GM21529 (cell line): ENCODE measurements around the gene RCAN1.
"Not testable (repeated sequence)": the region's sequence is repeated elsewhere in the genome, so short reads cannot be mapped to it uniquely, and the experiment has no call there.

Experiments
- ATAC-seq: cut with Tn5 transposase; IDR thresholded peaks from one replicate; pipeline ENCODE4 v1.9.1; 2021; ENCODE audit not compliant: unreplicated experiment

Gene RCAN1

GRCh38 chr21:34519016-34519415 is 95.9 kb downstream of the RCAN1 start:
- no peak for ATAC-seq

GRCh38 chr21:34518301-34518700 is 96.6 kb downstream of the RCAN1 start:
- no peak for ATAC-seq

DNA sequence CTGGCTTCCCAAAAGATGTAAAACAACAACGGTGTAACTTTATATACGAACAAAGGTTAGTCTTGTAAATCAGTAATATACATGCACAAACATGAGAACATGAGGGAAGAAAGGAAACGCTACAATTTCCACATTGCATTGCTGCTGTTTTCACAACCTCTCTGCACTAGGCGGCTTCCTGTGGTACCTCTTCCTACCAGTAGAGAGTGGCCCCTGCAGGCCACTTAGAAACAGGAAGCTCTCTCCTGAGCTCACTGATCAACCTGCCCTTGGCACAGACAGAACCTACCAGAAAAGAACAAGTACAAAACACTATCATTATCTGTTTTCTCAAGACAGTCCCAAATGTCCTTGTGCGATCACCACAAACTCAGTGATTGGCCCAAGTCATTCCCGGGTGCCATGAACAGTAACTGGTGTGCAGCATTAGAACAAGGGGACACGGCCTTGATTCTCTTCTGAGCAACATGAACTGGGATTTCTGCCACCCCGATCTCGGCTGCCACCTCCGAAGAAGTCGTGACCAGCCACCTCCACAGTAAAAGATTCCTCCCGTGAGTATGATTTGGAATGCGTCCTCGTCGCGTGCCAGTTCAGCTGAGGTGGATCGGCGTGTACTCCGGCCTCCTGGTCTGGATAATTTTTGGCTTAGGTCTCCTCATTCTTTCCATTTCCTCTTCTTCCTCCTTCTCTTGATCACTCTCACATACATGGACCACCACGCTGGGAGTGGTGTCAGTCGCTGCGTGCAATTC is 97.2 kb downstream of the RCAN1 start:
- no peak for ATAC-seq

- ATAC-seq: no peak
These were observed 97.9 kb downstream of the RCAN1 start for GRCh38 chr21:34517039-34517438.

- no peak for ATAC-seq
These were observed 100.3 kb downstream of the RCAN1 start for GRCh38 chr21:34514576-34515115.

DNA sequence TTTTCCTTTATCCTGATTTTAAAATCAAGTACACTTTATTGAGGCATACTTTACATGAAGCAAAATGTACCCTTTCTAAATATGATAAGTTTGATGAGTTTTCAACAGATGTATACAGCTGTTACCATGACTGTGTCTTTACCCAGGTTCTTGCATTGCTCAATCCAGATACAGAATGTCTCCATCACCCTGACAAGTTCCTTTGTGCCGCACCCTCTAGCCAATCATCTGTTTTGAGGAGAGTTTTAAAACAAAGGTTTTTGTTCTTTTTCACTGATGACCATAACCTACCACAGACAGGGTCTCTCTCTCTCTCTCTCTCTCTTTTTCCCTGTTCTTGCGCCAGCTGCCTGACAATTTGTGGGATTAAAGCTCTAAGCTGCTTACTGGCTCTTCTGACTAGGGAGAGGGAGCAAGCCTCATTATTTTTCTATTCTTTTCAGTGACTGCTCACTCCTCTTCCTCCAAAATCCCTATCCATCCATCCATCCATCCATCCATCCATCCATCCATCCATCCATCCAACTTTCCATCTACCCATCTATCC is 101.7 kb downstream of the RCAN1 start:
- no peak for ATAC-seq

DNA sequence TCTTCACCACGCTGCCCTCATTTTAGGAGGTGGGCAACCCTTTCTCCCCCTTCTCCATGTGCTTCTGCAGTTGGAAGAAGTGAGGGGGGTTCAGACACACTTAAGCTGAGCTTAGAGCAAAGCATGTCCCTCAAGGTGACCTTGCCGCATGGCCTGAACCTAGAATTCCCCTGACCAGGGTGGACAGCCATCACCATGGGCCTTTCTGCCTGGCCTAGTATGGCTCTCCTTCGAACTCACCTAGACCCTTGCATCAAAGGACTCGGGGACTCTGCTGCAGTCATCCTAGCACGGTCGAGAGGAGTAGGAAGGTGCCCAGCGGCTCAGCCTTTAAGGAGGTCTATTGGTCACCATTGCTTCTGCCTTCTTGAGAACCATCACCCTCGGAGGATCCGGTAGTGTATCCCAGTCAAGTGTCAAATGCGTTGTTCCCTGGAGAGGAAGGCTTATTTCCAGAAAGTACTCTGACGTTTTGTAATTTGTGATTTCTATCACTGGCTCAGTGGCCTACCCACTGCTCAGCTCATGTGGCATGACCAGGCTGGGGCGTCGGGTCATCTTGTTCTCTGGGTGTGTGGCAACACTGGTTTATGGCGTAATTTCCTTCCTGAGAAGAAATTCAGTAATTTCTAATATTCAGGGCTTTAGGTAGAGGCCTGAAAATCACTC is 103.0 kb downstream of the RCAN1 start, which contains the start of gene KCNE1:
KCNE1 (minus strand) TSS at position 424 of the 669 bp plus-strand sequence. CDS start 62,576 bp downstream, outside the sequence.
- no peak for ATAC-seq

DNA sequence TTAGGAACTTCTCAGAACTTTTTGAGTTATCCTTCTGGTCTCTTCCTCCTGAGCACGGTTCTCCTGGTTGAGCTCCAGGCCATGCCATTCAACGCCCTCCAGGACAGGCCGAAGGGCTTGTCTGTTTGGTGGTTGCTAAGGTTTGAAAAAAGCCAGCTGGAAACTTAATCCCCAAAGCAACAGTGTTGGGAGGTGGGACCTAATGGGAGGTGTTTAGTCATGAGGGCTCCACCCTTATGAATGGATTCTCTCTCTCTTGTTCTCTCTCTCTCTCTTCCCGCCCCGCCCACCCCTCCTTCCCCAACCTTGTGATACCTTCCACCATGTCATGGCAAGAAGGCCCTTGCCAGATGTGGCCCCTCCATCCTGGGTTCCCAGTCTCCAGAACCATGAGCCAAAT is 103.7 kb downstream of the RCAN1 start:
- no peak for ATAC-seq

- peak; percentile 74 for ATAC-seq
These were observed 104.5 kb downstream of the RCAN1 start for GRCh38 chr21:34510148-34511142.

DNA sequence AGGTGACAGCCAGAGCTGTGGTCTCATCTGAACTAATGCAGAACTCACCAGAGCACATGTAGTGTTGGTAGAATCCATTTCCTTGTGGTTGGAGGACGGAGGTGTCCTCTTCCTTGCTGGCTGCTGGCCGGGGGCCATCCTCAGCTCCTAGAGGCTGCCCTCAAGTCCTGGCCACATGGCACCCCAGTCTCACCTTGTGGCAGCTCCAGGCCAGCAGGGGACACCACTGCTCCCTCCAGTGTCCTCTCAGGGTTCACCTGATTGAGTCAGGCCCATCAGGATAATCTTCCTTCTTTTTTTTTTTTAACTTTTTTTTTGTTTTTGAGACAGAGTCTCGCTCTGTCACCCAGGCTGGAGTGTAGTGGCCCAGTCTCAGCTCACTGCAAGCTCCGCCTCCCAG is 105.8 kb downstream of the RCAN1 start:
- no peak for ATAC-seq

DNA sequence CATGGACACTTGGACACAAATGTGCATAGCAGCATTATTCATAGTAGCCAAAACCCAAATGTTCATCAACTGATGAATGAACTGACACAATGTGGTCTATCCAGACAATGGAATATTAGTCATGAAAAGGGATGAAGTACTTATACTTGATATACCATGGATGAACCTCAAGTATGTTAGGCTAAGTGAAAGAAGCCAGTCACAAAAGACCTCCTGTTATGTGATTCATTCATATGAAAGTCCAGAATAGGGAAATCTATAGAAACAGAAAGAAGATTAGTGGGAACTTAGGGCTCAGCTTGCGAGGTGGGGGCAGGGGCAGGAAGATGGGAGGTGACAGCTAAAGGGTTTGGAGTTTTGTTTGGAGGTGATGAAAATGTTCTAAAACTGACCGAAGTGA is 110.3 kb downstream of the RCAN1 start:
- ATAC-seq: no peak

GRCh38 chr21:34502480-34503106 is 112.3 kb downstream of the RCAN1 start:
- no peak for ATAC-seq

GRCh38 chr21:34501716-34502115 is 113.2 kb downstream of the RCAN1 start:
- ATAC-seq: no peak

DNA sequence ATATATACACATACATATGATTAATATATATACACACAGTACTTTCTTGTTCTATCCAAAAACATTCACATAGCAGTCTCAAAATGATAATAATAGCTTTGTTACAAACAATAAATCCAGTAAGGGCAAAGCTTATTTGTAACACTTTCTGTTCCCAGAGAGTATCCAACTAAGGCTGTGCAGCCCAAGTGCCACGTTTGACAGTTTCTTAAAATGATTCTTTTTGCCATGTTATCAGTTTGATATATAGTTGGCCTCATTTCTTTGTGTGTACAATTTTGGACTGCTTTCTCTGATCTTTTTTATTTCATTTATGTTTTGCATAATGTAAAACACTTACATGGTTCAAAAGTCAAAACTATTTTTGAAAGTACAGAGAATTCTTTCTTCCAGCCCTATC is 114.7 kb downstream of the RCAN1 start:
- ATAC-seq: no peak

DNA sequence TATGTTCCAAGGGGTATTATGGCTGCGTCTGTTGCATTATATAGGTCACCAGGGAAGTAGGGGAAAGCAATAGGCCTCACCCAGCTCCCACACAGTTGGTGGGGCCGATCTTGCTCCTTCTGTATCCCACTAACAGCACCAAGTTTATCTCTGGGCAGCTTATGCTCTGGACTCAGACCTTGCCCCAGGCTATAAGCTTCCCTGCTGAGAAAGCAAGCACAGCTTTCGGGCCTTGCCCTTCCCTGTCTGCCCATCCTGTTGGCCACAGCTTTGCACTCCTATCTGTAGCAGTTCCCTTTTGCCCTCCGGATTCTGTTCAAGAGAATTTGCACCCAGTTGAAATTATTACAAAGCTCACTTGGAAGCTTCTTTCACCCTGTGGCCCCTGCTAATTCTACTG is 115.8 kb downstream of the RCAN1 start:
- ATAC-seq: no peak

DNA sequence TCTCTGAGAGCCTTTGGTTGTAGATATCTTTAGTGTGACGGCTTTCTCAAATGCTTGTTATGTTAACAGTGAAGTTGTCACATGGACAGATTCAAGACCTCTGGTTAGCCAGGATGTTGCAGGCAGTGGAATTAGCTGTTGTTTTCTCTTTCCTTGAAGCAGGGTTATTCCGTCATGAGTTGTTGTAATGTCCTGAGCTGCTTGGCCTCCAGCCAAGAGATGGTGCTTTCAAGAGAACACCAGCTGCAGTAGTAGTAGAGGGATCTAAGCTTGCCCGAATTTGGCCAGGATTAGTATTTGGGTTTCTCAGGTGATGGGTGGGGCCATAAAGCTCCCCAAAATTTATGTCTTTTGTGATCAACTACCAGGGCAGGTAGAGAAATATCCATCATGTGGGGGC is 116.3 kb downstream of the RCAN1 start:
- ATAC-seq: no peak

DNA sequence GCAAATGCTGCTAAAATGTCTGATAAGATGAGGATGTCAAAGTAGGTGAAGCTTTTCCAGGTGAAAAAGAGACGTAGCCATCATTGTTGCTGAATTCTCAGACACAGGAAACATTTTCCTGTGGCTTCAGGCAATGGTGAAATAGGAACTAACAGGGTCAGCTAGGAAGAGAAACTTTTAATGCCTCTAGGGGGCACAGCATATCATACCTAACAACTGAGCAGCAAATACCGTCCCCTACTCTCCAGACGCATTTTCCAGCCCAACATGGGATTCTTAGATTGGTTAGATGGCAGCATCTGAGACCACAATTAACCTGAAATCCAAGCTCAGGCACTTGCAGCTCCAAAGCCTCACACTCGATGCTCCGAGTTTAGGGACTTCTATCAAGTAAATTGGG is 131.1 kb downstream of the RCAN1 start:
- ATAC-seq: not testable (repeated sequence)

GRCh38 chr21:34483435-34483834 is 131.5 kb downstream of the RCAN1 start:
- ATAC-seq: not testable (repeated sequence)

DNA sequence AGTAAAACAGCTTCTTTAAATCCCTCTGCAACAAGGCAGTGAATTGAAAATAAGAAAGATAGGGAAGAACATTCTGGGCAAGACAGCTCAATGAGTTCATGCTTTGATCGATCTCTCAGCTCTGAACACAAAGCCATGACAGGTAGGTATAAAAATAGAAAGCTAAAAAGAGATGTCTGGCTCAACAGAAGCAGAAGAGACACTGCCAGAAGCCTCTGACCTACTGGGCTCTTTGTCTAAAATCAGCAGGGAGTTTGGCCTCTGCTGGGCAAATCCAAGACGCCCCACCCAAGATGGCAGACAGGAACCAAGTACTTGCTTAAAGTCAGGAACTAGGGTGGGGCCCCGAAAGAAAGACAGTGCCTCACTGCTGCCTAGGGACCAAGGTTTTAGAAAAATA is 147.6 kb downstream of the RCAN1 start:
- not testable (repeated sequence) for ATAC-seq
